ENCODE results near the gene SPZ1.
"Not testable (repeated sequence)": the region's sequence is repeated elsewhere in the genome, so short reads cannot be mapped to it uniquely, and the experiment has no call there.

SPZ1 gene

GRCh38 chr5:80339116-80339515, 19.3 kb downstream of the SPZ1 start:
- DNase-seq (ENCODE audit: low read depth) = no peak

- DNase-seq (ENCODE audit: low read depth) = no peak
Observed at GRCh38 chr5:80341016-80341775, 21.4 kb downstream of the SPZ1 start.

GRCh38 chr5:80343067-80343466, 23.3 kb downstream of the SPZ1 start:
- no peak for DNase-seq (ENCODE audit: low read depth)

- peak; percentile 1 for DNase-seq (ENCODE audit: low read depth)
Observed at GRCh38 chr5:80346055-80346454, 26.3 kb downstream of the SPZ1 start.

- no peak for DNase-seq (ENCODE audit: low read depth)
Observed at GRCh38 chr5:80348171-80348570, 28.4 kb downstream of the SPZ1 start.

- DNase-seq (ENCODE audit: low read depth) = not testable (repeated sequence)
Observed at GRCh38 chr5:80351019-80351418, 31.2 kb downstream of the SPZ1 start.

GRCh38 chr5:80355686-80356085, 35.9 kb downstream of the SPZ1 start:
- DNase-seq (ENCODE audit: low read depth) = no peak

GRCh38 chr5:80357671-80358070, 37.9 kb downstream of the SPZ1 start:
- DNase-seq (ENCODE audit: low read depth) = no peak

GRCh38 chr5:80360914-80361444, 41.2 kb downstream of the SPZ1 start:
- no peak for DNase-seq (ENCODE audit: low read depth)

- DNase-seq (ENCODE audit: low read depth) = no peak
Observed at GRCh38 chr5:80364892-80365291, 45.1 kb downstream of the SPZ1 start.

- DNase-seq (ENCODE audit: low read depth) = no peak
Observed at GRCh38 chr5:80368661-80369480, 49.1 kb downstream of the SPZ1 start.

- DNase-seq (ENCODE audit: low read depth) = no peak
Observed at GRCh38 chr5:80369521-80369920, 49.7 kb downstream of the SPZ1 start.

GRCh38 chr5:80370390-80370789, 50.6 kb downstream of the SPZ1 start:
- no peak for DNase-seq (ENCODE audit: low read depth)
